Stomach smooth muscle (tissue), 2 donors: ENCODE data around the gene OR4B1.
"Not testable (repeated sequence)": the region's sequence is repeated elsewhere in the genome, so short reads cannot be mapped to it uniquely, and the experiment has no call there.

Source experiments
- H3K27ac ChIP-seq: one replicate; pipeline ENCODE4 v1.7.0; 2013; ENCODE audit warnings: mild to moderate bottlenecking, low read length, inconsistent platforms
- H3K27me3 ChIP-seq, 2 donors: one replicate each; pipeline ENCODE4 v1.7.0; 2013; ENCODE audit warnings: low read length in 2 of 2; ENCODE audit not compliant: insufficient read depth in 2 of 2, control insufficient read depth in 1 of 2
- H3K36me3 ChIP-seq, 2 donors: one replicate each; pipeline ENCODE4 v1.7.0; 2013; ENCODE audit warnings: low read length in 2 of 2; ENCODE audit not compliant: control insufficient read depth in 2 of 2, insufficient read depth in 2 of 2
- H3K4me1 ChIP-seq: one replicate; pipeline ENCODE4 v1.7.0; 2013; ENCODE audit warnings: low read length; ENCODE audit not compliant: control insufficient read depth, insufficient read depth
- H3K4me3 ChIP-seq, 2 donors: one replicate each; pipeline ENCODE4 v1.7.0; 2013; ENCODE audit warnings: low read length in 2 of 2
- H3K9ac ChIP-seq, 2 donors: one replicate each; pipeline ENCODE4 v1.7.0; 2013; ENCODE audit warnings: low read length in 2 of 2, mild to moderate bottlenecking in 1 of 2
- H3K9me3 ChIP-seq, 2 donors: one replicate each; pipeline ENCODE4 v1.7.0; 2013; ENCODE audit warnings: low read length in 2 of 2; ENCODE audit not compliant: control insufficient read depth in 2 of 2
- donor health status: healthy.
- donor health status: Pancreatic carcinoma.

The OR4B1 gene

DNA sequence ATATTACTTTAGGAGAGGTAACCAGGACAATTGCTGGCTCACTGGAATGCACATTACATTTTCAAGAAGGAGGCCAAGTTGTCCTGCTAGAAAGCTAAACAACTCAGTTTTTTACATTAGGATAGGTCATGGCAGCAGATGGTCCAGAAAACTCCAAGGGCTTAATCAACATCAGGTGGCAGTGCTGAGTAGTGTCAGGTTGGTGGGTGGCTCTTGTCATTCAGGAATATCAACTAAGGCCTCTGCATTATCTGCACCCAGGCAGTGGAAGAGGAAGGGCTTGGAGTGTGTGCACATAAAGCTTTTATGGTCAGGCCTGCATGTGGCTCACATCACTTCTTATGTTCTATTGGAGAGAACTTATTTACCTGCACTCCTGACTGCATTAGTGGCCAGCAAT is 32.2 kb upstream of the OR4B1 start:
- no peak overlapping the region for H3K27ac ChIP-seq
- no peak overlapping the region for H3K9ac ChIP-seq
- H3K4me1 ChIP-seq, result no peaks in the 10 kb centered on the region
- no peaks in the 10 kb centered on the region for H3K36me3 ChIP-seq
- H3K9me3 ChIP-seq, result no peaks in the 10 kb centered on the region
- no peaks in the 10 kb centered on the region for H3K27me3 ChIP-seq
- no peak overlapping the region for H3K4me3 ChIP-seq

- not testable (repeated sequence) for H3K27me3 ChIP-seq, H3K9me3 ChIP-seq, H3K36me3 ChIP-seq, H3K4me3 ChIP-seq, H3K27ac ChIP-seq, H3K4me1 ChIP-seq, H3K9ac ChIP-seq
Observed at GRCh38 chr11:48190906-48191654, 25.5 kb upstream of the OR4B1 start.

GRCh38 chr11:48193876-48194275 is 22.7 kb upstream of the OR4B1 start:
- Histone ChIP-seq H3K36me3 (no peaks in the 10 kb centered on the region), H3K9ac (no peak overlapping the region), H3K27me3 (peaks cover 0 to 4% of the 10 kb centered on the region in 2 donors), H3K27ac (no peak overlapping the region), H3K4me1 (no peaks in the 10 kb centered on the region), H3K9me3 (peaks cover 4 to 5% of the 10 kb centered on the region in 2 donors), H3K4me3 (no peak overlapping the region)

- no peak overlapping the region for H3K27ac ChIP-seq
- H3K27me3 ChIP-seq, result no peaks in the 10 kb centered on the region
- no peak overlapping the region for H3K4me3 ChIP-seq
- H3K9me3 ChIP-seq, result no peaks in the 10 kb centered on the region
- no peak overlapping the region for H3K9ac ChIP-seq
- no peaks in the 10 kb centered on the region for H3K36me3 ChIP-seq
- H3K4me1 ChIP-seq, result no peaks in the 10 kb centered on the region
Observed at GRCh38 chr11:48207881-48208280, 8.7 kb upstream of the OR4B1 start.

GRCh38 chr11:48210052-48210451 is 6.6 kb upstream of the OR4B1 start:
- no peak overlapping the region for H3K9ac ChIP-seq
- H3K27ac ChIP-seq, result no peak overlapping the region
- H3K27me3 ChIP-seq, result no peaks in the 10 kb centered on the region
- no peaks in the 10 kb centered on the region for H3K36me3 ChIP-seq
- H3K4me1 ChIP-seq, result no peaks in the 10 kb centered on the region
- no peak overlapping the region for H3K4me3 ChIP-seq
- peaks cover 0 to 2% of the 10 kb centered on the region in 2 donors for H3K9me3 ChIP-seq

GRCh38 chr11:48228761-48229160 is 12.2 kb downstream of the OR4B1 start:
- Histone ChIP-seq H3K9ac (no peak overlapping the region), H3K9me3 (no peaks in the 10 kb centered on the region), H3K4me1 (no peaks in the 10 kb centered on the region), H3K4me3 (no peak overlapping the region), H3K27me3 (no peaks in the 10 kb centered on the region), H3K36me3 (no peaks in the 10 kb centered on the region), H3K27ac (no peak overlapping the region)

DNA sequence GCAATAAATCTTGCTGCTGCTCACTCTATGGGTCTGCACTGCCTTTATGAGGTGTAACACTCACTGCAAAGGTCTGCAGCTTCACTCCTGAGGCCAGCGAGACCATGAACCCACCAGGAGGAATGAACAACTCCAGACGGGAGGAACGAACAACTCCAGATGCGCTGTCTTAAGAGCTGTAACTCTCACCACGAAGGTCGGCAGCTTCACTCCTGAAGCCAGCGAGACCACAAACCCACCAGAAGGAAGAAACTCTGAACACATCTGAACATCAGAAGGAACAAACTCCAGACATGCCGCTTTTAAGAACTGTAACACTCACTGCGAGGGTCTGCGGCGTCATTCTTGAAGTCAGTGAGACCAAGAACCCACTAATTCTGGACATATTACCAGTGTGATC is 13.4 kb downstream of the OR4B1 start:
- H3K4me3 ChIP-seq, H3K4me1 ChIP-seq, H3K27ac ChIP-seq, H3K9me3 ChIP-seq, H3K36me3 ChIP-seq, H3K9ac ChIP-seq, H3K27me3 ChIP-seq: not testable (repeated sequence)

DNA sequence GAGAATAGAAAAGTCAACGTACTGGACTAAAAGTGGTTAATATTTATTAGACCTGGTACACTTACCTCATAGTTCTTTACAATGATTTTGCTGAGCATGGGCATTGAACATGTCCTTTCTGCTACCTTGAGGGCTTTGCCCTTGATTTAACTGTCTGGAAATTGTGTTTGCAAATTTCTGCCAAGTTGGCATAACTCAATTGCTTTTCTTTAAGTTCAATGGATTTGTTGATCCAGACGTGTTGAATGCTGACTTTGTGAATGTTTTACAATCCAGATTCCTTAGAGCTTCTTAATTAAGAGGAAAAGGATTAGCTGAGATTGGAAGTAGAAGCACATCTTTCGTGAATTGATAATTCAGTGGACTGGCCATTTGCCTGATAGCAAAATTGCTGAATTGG is 21.1 kb downstream of the OR4B1 start:
- no peaks in the 10 kb centered on the region for H3K4me1 ChIP-seq
- no peaks in the 10 kb centered on the region for H3K36me3 ChIP-seq
- H3K27ac ChIP-seq, result no peak overlapping the region

GRCh38 chr11:48242501-48242900 is 25.9 kb downstream of the OR4B1 start:
- Histone ChIP-seq H3K9ac (no peak overlapping the region), H3K4me3 (no peak overlapping the region), H3K4me1 (no peaks in the 10 kb centered on the region), H3K27me3 (no peaks in the 10 kb centered on the region), H3K36me3 (no peaks in the 10 kb centered on the region), H3K9me3 (peaks cover 0 to 6% of the 10 kb centered on the region in 2 donors), H3K27ac (no peak overlapping the region)

More for the DNA sequence above, 21.1 kb downstream of the OR4B1 start:
- Histone ChIP-seq H3K9ac (no peak overlapping the region), H3K9me3 (peaks cover 0 to 2% of the 10 kb centered on the region in 2 donors), H3K4me3 (no peak overlapping the region), H3K27me3 (no peaks in the 10 kb centered on the region)

GRCh38 chr11:48244804-48245203 is 28.2 kb downstream of the OR4B1 start, which contains the start of gene OR4X2:
TSS of gene OR4X2 (plus strand) at chr11:48245104. CDS start at chr11:48245104, 0 bp downstream.
- H3K9me3 ChIP-seq, result peaks cover 0 to 6% of the 10 kb centered on the region in 2 donors
- H3K36me3 ChIP-seq, result no peaks in the 10 kb centered on the region
- no peak within 1 kb of the TSS for H3K27ac ChIP-seq
- H3K4me3 ChIP-seq, result no peak within 1 kb of the TSS
- H3K27me3 ChIP-seq, result no peaks in the 10 kb centered on the region
- no peak within 1 kb of the TSS for H3K9ac ChIP-seq
- no peaks in the 10 kb centered on the region for H3K4me1 ChIP-seq

DNA sequence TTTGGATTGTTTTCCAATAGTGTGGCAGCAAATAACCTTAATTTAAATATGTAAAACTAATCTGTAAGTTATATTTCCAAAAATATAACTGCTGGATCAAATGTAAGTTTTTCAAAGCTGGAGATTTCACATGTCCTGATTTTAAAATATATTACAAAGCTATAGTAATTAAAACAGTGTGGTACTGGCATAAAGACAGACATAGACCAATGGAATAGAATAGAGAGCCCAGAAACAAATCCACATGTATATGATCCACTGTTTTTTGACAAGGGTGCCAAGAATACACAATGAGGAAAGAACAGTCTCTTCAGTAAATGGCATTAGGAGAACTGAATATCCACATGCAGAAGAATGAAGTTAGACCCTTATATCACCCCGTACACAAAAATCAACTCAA is 32.3 kb downstream of the OR4B1 start:
- H3K27ac ChIP-seq, result no peak overlapping the region
- H3K36me3 ChIP-seq, result no peaks in the 10 kb centered on the region
- H3K9ac ChIP-seq, result no peak overlapping the region
- no peaks in the 10 kb centered on the region for H3K4me1 ChIP-seq
- H3K4me3 ChIP-seq, result no peak overlapping the region
- H3K27me3 ChIP-seq, result no peaks in the 10 kb centered on the region
- H3K9me3 ChIP-seq, result peaks cover 0 to 3% of the 10 kb centered on the region in 2 donors
